ENCODE results near the gene GMNN. TPM values are rescaled to one million over a fixed set of nuclear protein-coding genes. Genes with fewer than 3 reads are reported as not detected.

Gene GMNN
- total and polyA plus RNA-seq, 2 experiments from 2014 or later: 88.2 to 202 TPM

DNA sequence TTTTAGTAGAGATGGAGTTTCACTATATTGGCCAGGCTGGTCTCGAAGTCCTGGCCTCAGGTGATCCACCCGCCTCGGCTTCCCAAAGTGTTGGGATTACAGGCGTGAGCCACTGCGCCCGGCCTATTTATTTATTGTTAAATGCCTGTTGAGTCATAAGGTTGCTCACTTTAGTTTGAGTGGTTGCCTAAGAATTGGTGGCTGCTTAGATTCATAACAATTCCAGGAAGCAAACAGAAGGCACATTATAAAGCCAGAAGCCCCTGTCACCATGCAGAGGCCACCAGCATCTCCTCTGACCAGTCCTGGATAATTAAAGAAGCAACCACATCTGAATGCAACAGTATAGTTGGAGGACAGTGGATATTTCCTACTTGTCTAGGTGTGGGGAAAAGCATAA, 48.0 kb downstream of the GMNN start:
- H3K4me2 ChIP-seq: no peak overlapping the region
- no peak overlapping the region for H3K27ac Mint-ChIP-seq
- no peaks in the 10 kb centered on the region for H3K9me2 ChIP-seq (ENCODE audit: insufficient read depth)
- no peaks in the 10 kb centered on the region for H3K27me3 ChIP-seq (ENCODE audit: insufficient read depth)
- H3K79me2 ChIP-seq (replicated peaks; ENCODE audit: insufficient read depth): no peaks in the 10 kb centered on the region
- DNase-seq (ENCODE audit: low spot score) (no peak), ATAC-seq (no peak)
- no peaks in the 10 kb centered on the region; the same call in 2 of the 3 replicates for H3K4me1 Mint-ChIP-seq
- H3K27me3 Mint-ChIP-seq (ENCODE audit: insufficient read depth, low read depth, poor library complexity): no peaks in the 10 kb centered on the region
- H2AFZ ChIP-seq: no peak overlapping the region
- H3K4me1 ChIP-seq (ENCODE audit: insufficient read depth): no peaks in the 10 kb centered on the region; the same call in 1 of the 2 replicates
- no peaks in the 10 kb centered on the region for H3K9me3 Mint-ChIP-seq
- H3K27ac ChIP-seq (ENCODE audit: low read depth): no peak overlapping the region
- H3F3A ChIP-seq (replicated peaks; ENCODE audit: low read depth): no peaks in the 10 kb centered on the region
- H3K36me3 Mint-ChIP-seq (ENCODE audit: low read depth): peaks cover 3% of the 10 kb centered on the region; the same call in 1 of the 3 replicates
- no peaks in the 10 kb centered on the region for H4K20me1 ChIP-seq (replicated peaks; ENCODE audit: insufficient read depth)
- no peak overlapping the region for H3K4me3 Mint-ChIP-seq
- H3K4me3 ChIP-seq: no peak overlapping the region
- TF ChIP-seq STAT1 (IDR thresholded peaks at IDR 0.05; ENCODE audit: unreplicated experiment) (no peak), POLR2AphosphoS5 (IDR thresholded peaks at IDR 0.05; ENCODE audit: low read depth) (no peak), JUNB (IDR thresholded peaks at IDR 0.05; ENCODE audit: unreplicated experiment) (no peak), CREB1 (CRISPR knock-in tag; IDR thresholded peaks at IDR 0.05; ENCODE audit: low read depth) (no peak), ZNF331 (CRISPR knock-in tag; IDR thresholded peaks at IDR 0.05; ENCODE audit: low read depth) (no peak), NANOG (IDR thresholded peaks at IDR 0.05; ENCODE audit: borderline replicate concordance) (no peak), EZH2phosphoT487 (IDR thresholded peaks at IDR 0.05; ENCODE audit: unreplicated experiment) (no peak), ZNF114 (CRISPR knock-in tag; IDR thresholded peaks at IDR 0.05) (no peak), EZH2 (IDR thresholded peaks at IDR 0.05; ENCODE audit: low read depth, unreplicated experiment) (no peak)
- TF ChIP-seq, protein P1, sequence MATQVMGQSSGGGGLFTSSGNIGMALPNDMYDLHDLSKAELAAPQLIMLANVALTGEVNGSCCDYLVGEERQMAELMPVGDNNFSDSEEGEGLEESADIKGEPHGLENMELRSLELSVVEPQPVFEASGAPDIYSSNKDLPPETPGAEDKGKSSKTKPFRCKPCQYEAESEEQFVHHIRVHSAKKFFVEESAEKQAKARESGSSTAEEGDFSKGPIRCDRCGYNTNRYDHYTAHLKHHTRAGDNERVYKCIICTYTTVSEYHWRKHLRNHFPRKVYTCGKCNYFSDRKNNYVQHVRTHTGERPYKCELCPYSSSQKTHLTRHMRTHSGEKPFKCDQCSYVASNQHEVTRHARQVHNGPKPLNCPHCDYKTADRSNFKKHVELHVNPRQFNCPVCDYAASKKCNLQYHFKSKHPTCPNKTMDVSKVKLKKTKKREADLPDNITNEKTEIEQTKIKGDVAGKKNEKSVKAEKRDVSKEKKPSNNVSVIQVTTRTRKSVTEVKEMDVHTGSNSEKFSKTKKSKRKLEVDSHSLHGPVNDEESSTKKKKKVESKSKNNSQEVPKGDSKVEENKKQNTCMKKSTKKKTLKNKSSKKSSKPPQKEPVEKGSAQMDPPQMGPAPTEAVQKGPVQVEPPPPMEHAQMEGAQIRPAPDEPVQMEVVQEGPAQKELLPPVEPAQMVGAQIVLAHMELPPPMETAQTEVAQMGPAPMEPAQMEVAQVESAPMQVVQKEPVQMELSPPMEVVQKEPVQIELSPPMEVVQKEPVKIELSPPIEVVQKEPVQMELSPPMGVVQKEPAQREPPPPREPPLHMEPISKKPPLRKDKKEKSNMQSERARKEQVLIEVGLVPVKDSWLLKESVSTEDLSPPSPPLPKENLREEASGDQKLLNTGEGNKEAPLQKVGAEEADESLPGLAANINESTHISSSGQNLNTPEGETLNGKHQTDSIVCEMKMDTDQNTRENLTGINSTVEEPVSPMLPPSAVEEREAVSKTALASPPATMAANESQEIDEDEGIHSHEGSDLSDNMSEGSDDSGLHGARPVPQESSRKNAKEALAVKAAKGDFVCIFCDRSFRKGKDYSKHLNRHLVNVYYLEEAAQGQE (IDR thresholded peaks at IDR 0.05; ENCODE audit: unreplicated experiment): no peak
- TF ChIP-seq, protein P2, sequence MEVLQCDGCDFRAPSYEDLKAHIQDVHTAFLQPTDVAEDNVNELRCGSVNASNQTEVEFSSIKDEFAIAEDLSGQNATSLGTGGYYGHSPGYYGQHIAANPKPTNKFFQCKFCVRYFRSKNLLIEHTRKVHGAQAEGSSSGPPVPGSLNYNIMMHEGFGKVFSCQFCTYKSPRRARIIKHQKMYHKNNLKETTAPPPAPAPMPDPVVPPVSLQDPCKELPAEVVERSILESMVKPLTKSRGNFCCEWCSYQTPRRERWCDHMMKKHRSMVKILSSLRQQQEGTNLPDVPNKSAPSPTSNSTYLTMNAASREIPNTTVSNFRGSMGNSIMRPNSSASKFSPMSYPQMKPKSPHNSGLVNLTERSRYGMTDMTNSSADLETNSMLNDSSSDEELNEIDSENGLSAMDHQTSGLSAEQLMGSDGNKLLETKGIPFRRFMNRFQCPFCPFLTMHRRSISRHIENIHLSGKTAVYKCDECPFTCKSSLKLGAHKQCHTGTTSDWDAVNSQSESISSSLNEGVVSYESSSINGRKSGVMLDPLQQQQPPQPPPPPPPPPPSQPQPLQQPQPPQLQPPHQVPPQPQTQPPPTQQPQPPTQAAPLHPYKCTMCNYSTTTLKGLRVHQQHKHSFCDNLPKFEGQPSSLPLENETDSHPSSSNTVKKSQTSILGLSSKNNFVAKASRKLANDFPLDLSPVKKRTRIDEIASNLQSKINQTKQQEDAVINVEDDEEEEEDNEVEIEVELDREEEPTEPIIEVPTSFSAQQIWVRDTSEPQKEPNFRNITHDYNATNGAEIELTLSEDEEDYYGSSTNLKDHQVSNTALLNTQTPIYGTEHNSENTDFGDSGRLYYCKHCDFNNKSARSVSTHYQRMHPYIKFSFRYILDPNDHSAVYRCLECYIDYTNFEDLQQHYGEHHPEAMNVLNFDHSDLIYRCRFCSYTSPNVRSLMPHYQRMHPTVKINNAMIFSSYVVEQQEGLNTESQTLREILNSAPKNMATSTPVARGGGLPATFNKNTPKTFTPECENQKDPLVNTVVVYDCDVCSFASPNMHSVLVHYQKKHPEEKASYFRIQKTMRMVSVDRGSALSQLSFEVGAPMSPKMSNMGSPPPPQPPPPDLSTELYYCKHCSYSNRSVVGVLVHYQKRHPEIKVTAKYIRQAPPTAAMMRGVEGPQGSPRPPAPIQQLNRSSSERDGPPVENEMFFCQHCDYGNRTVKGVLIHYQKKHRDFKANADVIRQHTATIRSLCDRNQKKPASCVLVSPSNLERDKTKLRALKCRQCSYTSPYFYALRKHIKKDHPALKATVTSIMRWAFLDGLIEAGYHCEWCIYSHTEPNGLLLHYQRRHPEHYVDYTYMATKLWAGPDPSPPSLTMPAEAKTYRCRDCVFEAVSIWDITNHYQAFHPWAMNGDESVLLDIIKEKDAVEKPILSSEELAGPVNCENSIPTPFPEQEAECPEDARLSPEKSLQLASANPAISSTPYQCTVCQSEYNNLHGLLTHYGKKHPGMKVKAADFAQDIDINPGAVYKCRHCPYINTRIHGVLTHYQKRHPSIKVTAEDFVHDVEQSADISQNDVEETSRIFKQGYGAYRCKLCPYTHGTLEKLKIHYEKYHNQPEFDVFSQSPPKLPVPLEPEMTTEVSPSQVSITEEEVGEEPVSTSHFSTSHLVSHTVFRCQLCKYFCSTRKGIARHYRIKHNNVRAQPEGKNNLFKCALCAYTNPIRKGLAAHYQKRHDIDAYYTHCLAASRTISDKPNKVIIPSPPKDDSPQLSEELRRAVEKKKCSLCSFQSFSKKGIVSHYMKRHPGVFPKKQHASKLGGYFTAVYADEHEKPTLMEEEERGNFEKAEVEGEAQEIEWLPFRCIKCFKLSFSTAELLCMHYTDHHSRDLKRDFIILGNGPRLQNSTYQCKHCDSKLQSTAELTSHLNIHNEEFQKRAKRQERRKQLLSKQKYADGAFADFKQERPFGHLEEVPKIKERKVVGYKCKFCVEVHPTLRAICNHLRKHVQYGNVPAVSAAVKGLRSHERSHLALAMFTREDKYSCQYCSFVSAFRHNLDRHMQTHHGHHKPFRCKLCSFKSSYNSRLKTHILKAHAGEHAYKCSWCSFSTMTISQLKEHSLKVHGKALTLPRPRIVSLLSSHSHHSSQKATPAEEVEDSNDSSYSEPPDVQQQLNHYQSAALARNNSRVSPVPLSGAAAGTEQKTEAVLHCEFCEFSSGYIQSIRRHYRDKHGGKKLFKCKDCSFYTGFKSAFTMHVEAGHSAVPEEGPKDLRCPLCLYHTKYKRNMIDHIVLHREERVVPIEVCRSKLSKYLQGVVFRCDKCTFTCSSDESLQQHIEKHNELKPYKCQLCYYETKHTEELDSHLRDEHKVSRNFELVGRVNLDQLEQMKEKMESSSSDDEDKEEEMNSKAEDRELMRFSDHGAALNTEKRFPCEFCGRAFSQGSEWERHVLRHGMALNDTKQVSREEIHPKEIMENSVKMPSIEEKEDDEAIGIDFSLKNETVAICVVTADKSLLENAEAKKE (CRISPR knock-in tag; IDR thresholded peaks at IDR 0.05): no peak
- TF ChIP-seq, protein P3, sequence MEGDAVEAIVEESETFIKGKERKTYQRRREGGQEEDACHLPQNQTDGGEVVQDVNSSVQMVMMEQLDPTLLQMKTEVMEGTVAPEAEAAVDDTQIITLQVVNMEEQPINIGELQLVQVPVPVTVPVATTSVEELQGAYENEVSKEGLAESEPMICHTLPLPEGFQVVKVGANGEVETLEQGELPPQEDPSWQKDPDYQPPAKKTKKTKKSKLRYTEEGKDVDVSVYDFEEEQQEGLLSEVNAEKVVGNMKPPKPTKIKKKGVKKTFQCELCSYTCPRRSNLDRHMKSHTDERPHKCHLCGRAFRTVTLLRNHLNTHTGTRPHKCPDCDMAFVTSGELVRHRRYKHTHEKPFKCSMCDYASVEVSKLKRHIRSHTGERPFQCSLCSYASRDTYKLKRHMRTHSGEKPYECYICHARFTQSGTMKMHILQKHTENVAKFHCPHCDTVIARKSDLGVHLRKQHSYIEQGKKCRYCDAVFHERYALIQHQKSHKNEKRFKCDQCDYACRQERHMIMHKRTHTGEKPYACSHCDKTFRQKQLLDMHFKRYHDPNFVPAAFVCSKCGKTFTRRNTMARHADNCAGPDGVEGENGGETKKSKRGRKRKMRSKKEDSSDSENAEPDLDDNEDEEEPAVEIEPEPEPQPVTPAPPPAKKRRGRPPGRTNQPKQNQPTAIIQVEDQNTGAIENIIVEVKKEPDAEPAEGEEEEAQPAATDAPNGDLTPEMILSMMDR (conservative IDR thresholded peaks at IDR 0.05; ENCODE audit: low read depth in 2 of 2): no peak
- TF ChIP-seq, protein P4, sequence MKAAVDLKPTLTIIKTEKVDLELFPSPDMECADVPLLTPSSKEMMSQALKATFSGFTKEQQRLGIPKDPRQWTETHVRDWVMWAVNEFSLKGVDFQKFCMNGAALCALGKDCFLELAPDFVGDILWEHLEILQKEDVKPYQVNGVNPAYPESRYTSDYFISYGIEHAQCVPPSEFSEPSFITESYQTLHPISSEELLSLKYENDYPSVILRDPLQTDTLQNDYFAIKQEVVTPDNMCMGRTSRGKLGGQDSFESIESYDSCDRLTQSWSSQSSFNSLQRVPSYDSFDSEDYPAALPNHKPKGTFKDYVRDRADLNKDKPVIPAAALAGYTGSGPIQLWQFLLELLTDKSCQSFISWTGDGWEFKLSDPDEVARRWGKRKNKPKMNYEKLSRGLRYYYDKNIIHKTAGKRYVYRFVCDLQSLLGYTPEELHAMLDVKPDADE (IDR thresholded peaks at IDR 0.05): no peak
- H3K36me3 ChIP-seq (ENCODE audit: insufficient read depth): peaks cover 5% of the 10 kb centered on the region; the same call in 1 of the 2 replicates
